Fibroblast of villous mesenchyme (primary cell): ENCODE data around the gene LNP1. TPM values are rescaled to one million over a fixed set of nuclear protein-coding genes. Genes with fewer than 3 reads are reported as not detected.
"Not testable (repeated sequence)": the region's sequence is repeated elsewhere in the genome, so short reads cannot be mapped to it uniquely, and the experiment has no call there.

Experiments used
- DNase-seq: peaks from one replicate; pipeline ENCODE4 v3.0.0-alpha.2; 2010; ENCODE audit warnings: low read depth
- H3K4me3 ChIP-seq: 2 replicates; pipeline ENCODE4 v1.5.1; 2011; ENCODE audit warnings: low read depth, mild to moderate bottlenecking, low read length
- total RNA-seq: library from RNA; depleted of rRNA; stranded (reverse); fragments of >200 nt; gene quantifications from 2 replicates; pipeline ENCODE4 v1.2.3, GENCODE V29; 2012
- TF ChIP-seq, protein P1 (sequence below): IDR thresholded peaks from 2 replicates; pipeline ENCODE4 v1.5.1; 2012; ENCODE audit warnings: low read depth, mild to moderate bottlenecking, low read length; ENCODE audit not compliant: insufficient read depth

The LNP1 gene
- total RNA-seq, 1 donor, result 4.7 TPM

- DNase-seq, result no peak
- TF ChIP-seq, protein P1, sequence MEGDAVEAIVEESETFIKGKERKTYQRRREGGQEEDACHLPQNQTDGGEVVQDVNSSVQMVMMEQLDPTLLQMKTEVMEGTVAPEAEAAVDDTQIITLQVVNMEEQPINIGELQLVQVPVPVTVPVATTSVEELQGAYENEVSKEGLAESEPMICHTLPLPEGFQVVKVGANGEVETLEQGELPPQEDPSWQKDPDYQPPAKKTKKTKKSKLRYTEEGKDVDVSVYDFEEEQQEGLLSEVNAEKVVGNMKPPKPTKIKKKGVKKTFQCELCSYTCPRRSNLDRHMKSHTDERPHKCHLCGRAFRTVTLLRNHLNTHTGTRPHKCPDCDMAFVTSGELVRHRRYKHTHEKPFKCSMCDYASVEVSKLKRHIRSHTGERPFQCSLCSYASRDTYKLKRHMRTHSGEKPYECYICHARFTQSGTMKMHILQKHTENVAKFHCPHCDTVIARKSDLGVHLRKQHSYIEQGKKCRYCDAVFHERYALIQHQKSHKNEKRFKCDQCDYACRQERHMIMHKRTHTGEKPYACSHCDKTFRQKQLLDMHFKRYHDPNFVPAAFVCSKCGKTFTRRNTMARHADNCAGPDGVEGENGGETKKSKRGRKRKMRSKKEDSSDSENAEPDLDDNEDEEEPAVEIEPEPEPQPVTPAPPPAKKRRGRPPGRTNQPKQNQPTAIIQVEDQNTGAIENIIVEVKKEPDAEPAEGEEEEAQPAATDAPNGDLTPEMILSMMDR, result no peak
- H3K4me3 ChIP-seq, result no peak overlapping the region
Observed at GRCh38 chr3:100440895-100441294, 39.6 kb downstream of the LNP1 start.

- TF ChIP-seq, protein P1, result no peak
- no peak overlapping the region for H3K4me3 ChIP-seq
- DNase-seq, result no peak
Observed at GRCh38 chr3:100443690-100444089, 42.4 kb downstream of the LNP1 start.

DNA sequence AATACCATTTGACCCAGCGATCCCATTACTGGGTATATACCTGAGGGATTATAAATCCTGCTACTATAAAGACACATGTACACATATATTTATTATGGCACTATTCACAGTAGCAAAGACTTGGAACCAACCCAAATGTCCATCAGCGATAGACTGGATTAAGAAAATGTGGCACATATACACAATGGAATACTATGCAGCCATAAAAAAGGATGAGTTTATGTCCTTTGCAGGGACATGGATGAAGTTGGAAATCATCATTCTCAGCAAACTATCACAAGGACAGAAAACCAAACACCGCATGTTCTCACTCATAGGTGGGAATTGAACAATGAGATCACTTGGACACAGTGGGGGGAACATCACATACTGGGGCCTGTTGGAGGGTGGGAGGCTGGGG is 45.7 kb downstream of the LNP1 start:
- not testable (repeated sequence) for H3K4me3 ChIP-seq, DNase-seq

DNA sequence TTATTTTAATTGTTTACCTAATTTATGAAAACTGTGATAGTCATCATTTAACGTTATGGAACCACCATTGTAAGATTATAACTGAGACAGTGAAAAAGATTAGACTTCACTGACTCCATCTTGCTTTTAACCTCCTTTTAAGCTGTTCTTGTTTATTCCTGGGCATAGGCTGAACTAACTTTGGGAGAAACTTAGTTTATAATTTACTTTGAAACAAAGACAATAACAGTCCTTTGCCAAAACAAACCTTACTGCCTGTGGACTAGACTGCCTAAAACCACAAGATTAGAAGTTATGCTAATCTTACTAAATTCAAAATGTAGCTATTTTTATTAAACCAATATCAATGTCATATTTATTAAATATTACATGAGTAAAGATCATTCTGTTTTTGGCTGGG is 46.7 kb downstream of the LNP1 start:
- DNase-seq, result no peak
- TF ChIP-seq, protein P1, result no peak
- no peak overlapping the region for H3K4me3 ChIP-seq

GRCh38 chr3:100449214-100449613 is 47.9 kb downstream of the LNP1 start:
- DNase-seq, result peak; percentile 56
- TF ChIP-seq, protein P1, result no peak
- H3K4me3 ChIP-seq, result no peak overlapping the region

GRCh38 chr3:100454677-100455076 is 53.3 kb downstream of the LNP1 start:
- no peak overlapping the region for H3K4me3 ChIP-seq
- DNase-seq, result no peak
- TF ChIP-seq, protein P1, result no peak

- TF ChIP-seq, protein P1, result no peak
- no peak for DNase-seq
- no peak overlapping the region for H3K4me3 ChIP-seq
Observed at GRCh38 chr3:100455841-100456550, 54.7 kb downstream of the LNP1 start.
